Keratinocyte (primary cell): ENCODE measurements around the gene CDK2AP2.

Experiments used
- CTCF ChIP-seq, 3 experiments: IDR thresholded peaks in 1 of 3; conservative IDR thresholded peaks in 1 of 3; optimal IDR thresholded peaks in 1 of 3; 2 replicates in 2 of 3; 3 replicates in 1 of 3; pipeline versions ENCODE3 to v1.5.1; 2011; ENCODE audit warnings: low read length in 3 of 3, mild to moderate bottlenecking in 3 of 3, moderate library complexity in 2 of 3, control low read depth in 1 of 3, inconsistent platforms in 1 of 3; ENCODE audit not compliant: insufficient read depth in 2 of 3; ENCODE audit errors: extremely low read depth in 1 of 3
- EZH2 ChIP-seq: IDR thresholded peaks from one replicate; pipeline ENCODE4 v1.6.1; 2012; ENCODE audit warnings: inconsistent platforms, mild to moderate bottlenecking, low read length, moderate library complexity

GRCh38 chr11:67522844-67523555, 15.0 kb upstream of the CDK2AP2 start, which contains the start of gene CABP2:
- TF ChIP-seq EZH2, result no peak
- TF ChIP-seq CTCF (optimal IDR thresholded peaks at IDR 0.05 in 1 of 3, IDR thresholded peaks at IDR 0.05 in 1 of 3, conservative IDR thresholded peaks at IDR 0.05 in 1 of 3; ENCODE audit: extremely low read depth in 1 of 3, insufficient read depth in 2 of 3, low read length in 3 of 3), result no peak
